ENCODE measurements around the gene WDPCP. TPM values are rescaled to one million over a fixed set of nuclear protein-coding genes. Genes with fewer than 3 reads are reported as not detected.
A peak's percentile ranks its signal among the peaks of the same experiment; 100 is the strongest.

The WDPCP gene
- total and polyA plus RNA-seq, 2 of the 8 experiments (the other 6 are each of a cell fraction or from before 2014, with no cell fraction given), result 9.3 to 25.8 TPM

GRCh38 chr2:63589148-63589958 is 1.1 kb upstream of the WDPCP start:
- DNase-seq (ENCODE audit: low read depth in 1 of 2, low spot score in 2 of 2) (no peak), FAIRE-seq (no peak)
- Histone ChIP-seq H3K4ac (replicated peaks; ENCODE audit: insufficient read length, low read depth, low read length) (no peak overlapping the region), H4K20me1 (replicated peaks in 1 of 2; ENCODE audit: control insufficient read depth in 1 of 2, insufficient read depth in 2 of 2, low read length in 2 of 2) (peaks cover 0 to 6% of the 10 kb centered on the region in 2 experiments), H2BK15ac (ENCODE audit: low read length) (0 out of 2 replicates have a peak overlapping the region, but pooled peaks have one; percentile 20), H4K8ac (ENCODE audit: extremely low read depth, insufficient read depth, low read length) (peak overlapping the region; percentile 85; the same call in 1 of the 2 replicates), H2BK5ac (ENCODE audit: low read depth, low read length) (peak overlapping the region; percentile 32; the same call in 1 of the 2 replicates), H3K14ac (ENCODE audit: insufficient read length) (no peak overlapping the region), H2AFZ (ENCODE audit: low read length) (no peak overlapping the region), H2BK20ac (ENCODE audit: low read length) (no peak overlapping the region), H3K18ac (ENCODE audit: extremely low read depth, low read length) (peak overlapping the region; percentile 91; the same call in 1 of the 2 replicates), H3K79me1 (ENCODE audit: low read depth, low read length) (peaks cover 4% of the 10 kb centered on the region; the same call in 1 of the 2 replicates), H2BK12ac (ENCODE audit: low read depth, low read length) (0 out of 2 replicates have a peak overlapping the region, but pooled peaks have one; percentile 6), H3K79me2 (ENCODE audit: control insufficient read depth in 1 of 2, insufficient read depth in 2 of 2, low read length in 2 of 2) (peaks cover 5 to 92% of the 10 kb centered on the region in 2 experiments; a peak in 3 of 4 replicates), H2BK120ac (replicated peaks; ENCODE audit: low read depth, low read length) (no peak overlapping the region), H3K4me1 (replicated peaks in 1 of 4; ENCODE audit: control insufficient read depth in 3 of 4, insufficient read depth in 4 of 4, low read length in 3 of 4) (peaks cover 2 to 8% (median 6%) of the 10 kb centered on the region in 4 experiments; a peak in 5 of 7 replicates), H3K36me3 (ENCODE audit: control insufficient read depth in 2 of 4, insufficient read depth in 4 of 4, low read length in 3 of 4) (peaks cover 0 to 28% (median 3%) of the 10 kb centered on the region in 4 experiments; a peak in 4 of 8 replicates), H3K23me2 (ENCODE audit: low read depth, low read length) (peaks cover 3% of the 10 kb centered on the region), H3K56ac (replicated peaks; ENCODE audit: insufficient read length, low read depth, low read length) (peak overlapping the region; percentile 85), H3K27me3 (replicated peaks in 1 of 4; ENCODE audit: control insufficient read depth in 3 of 4, extremely low read depth in 1 of 4, insufficient read depth in 3 of 4, low read length in 3 of 4) (no peaks in the 10 kb centered on the region), H3K4me3 (ENCODE audit: extremely low read depth in 1 of 4, insufficient read depth in 2 of 4, low read depth in 3 of 4, low read length in 4 of 4) (peak overlapping the region; percentile 87 to 98 (median 94)), H3K27ac (ENCODE audit: low read depth, low read length) (peak overlapping the region; percentile 80), H2AK5ac (ENCODE audit: low read depth, low read length) (no peak overlapping the region), H3K23ac (ENCODE audit: insufficient read length) (no peak overlapping the region), H3K9me3 (ENCODE audit: insufficient read depth in 2 of 2, low read depth in 1 of 2, low read length in 1 of 2) (no peaks in the 10 kb centered on the region), H3K9ac (replicated peaks in 1 of 4; ENCODE audit: extremely low read depth in 1 of 4, low read depth in 3 of 4, low read length in 3 of 4) (peak overlapping the region; percentile 86 to 90 (median 88)), H3K4me2 (ENCODE audit: insufficient read depth in 1 of 2, low read depth in 2 of 2, low read length in 2 of 2) (peak overlapping the region; percentile 72 to 75), H4K91ac (replicated peaks; ENCODE audit: insufficient read length, low read length) (no peak overlapping the region), H4K5ac (ENCODE audit: insufficient read length, low read depth, low read length) (peak overlapping the region; percentile 69)
- 5% methylated on average over 26 of the region's 26 CpGs; no CpG with 5 or more reads in 1 of the 2 experiments for WGBS, 2 experiments (ENCODE audit: extremely low coverage in 1 of 2, insufficient coverage in 1 of 2, insufficient read length in 1 of 2, insufficient replicate concordance in 2 of 2, low coverage in 1 of 2, low lambda C conversion rate in 2 of 2, missing lambda C conversion rate in 1 of 2)
- TF ChIP-seq EZH2 (IDR thresholded peaks at IDR 0.05; ENCODE audit: low read depth, low read length, severe bottlenecking) (no peak), SAP30 (IDR thresholded peaks at IDR 0.05; ENCODE audit: insufficient read depth, insufficient replicate concordance, low read length) (no peak), ASH2L (IDR thresholded peaks at IDR 0.05; ENCODE audit: low read length) (peak; percentile 79), SUZ12 (IDR thresholded peaks at IDR 0.05; ENCODE audit: low read length) (no peak), TAF7 (optimal IDR thresholded peaks at IDR 0.05; ENCODE audit: borderline replicate concordance, low read depth, low read length) (peak; percentile 25), RAD21 (IDR thresholded peaks at IDR 0.05 in 1 of 2, conservative IDR thresholded peaks at IDR 0.05 in 1 of 2; ENCODE audit: low read depth in 2 of 2, low read length in 2 of 2) (peak; percentile 12 to 14; a peak in 1 of 4 replicates), SIN3A (conservative IDR thresholded peaks at IDR 0.05 in 1 of 2, IDR thresholded peaks at IDR 0.05 in 1 of 2; ENCODE audit: low read depth in 1 of 2, low read length in 2 of 2) (peak; percentile 37 to 57; a peak in 1 of 4 replicates), SIX5 (IDR thresholded peaks at IDR 0.05; ENCODE audit: low read depth, low read length) (0 out of 2 replicates have a peak, but pooled peaks have one; percentile 0), BACH1 (IDR thresholded peaks at IDR 0.05; ENCODE audit: low read length) (no peak)
- ChIA-PET POLR2A (ENCODE audit: partially characterized antibody) (interaction anchor here (0.7 to 5.1 kb wide), 28 partner anchors 8 to 523 kb away, joined by 3 to 45 read pairs (median 4); partner anchors contain the start of gene UGP2), CTCF (ENCODE audit: partially characterized antibody) (interaction anchor here (0.7 to 1.7 kb wide), 3 partner anchors 23 to 110 kb away, joined by 3 to 4 read pairs (median 3); no protein-coding TSS in a partner anchor)
